GM10266 (cell line): ENCODE measurements around the gene CARD19.

Source experiments
- DNase-seq: peaks from one replicate; pipeline ENCODE4 v3.0.0; 2012; ENCODE audit errors: extremely low spot score
- TF ChIP-seq, protein P1 (sequence below): IDR thresholded peaks from 2 replicates; pipeline ENCODE4 v1.5.1; 2012; ENCODE audit warnings: mild to moderate bottlenecking, low read depth; ENCODE audit not compliant: control insufficient read depth, insufficient read depth; ENCODE audit errors: missing control alignments

Gene CARD19

DNA sequence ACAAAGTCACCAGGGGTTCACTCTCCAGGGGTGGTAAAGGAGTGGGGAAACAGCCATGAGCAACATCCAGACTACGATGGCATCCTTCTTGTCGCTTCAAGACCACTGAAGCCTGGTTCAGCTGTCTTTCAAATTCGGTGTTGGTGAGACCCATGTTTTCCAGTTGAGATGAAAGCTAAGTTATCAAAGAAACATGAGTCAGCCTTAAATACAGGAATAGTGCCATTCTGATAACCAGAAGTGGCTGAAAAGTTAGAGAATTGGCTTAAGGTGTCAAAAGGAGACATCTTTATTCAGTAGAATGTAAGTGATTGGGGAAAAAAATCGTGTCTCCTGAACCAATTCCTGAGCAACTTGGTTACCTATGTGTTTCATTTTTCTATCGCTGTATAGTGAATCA, 7.0 kb upstream of the CARD19 start:
- TF ChIP-seq, protein P1, sequence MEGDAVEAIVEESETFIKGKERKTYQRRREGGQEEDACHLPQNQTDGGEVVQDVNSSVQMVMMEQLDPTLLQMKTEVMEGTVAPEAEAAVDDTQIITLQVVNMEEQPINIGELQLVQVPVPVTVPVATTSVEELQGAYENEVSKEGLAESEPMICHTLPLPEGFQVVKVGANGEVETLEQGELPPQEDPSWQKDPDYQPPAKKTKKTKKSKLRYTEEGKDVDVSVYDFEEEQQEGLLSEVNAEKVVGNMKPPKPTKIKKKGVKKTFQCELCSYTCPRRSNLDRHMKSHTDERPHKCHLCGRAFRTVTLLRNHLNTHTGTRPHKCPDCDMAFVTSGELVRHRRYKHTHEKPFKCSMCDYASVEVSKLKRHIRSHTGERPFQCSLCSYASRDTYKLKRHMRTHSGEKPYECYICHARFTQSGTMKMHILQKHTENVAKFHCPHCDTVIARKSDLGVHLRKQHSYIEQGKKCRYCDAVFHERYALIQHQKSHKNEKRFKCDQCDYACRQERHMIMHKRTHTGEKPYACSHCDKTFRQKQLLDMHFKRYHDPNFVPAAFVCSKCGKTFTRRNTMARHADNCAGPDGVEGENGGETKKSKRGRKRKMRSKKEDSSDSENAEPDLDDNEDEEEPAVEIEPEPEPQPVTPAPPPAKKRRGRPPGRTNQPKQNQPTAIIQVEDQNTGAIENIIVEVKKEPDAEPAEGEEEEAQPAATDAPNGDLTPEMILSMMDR, result no peak
- no peak for DNase-seq

DNA sequence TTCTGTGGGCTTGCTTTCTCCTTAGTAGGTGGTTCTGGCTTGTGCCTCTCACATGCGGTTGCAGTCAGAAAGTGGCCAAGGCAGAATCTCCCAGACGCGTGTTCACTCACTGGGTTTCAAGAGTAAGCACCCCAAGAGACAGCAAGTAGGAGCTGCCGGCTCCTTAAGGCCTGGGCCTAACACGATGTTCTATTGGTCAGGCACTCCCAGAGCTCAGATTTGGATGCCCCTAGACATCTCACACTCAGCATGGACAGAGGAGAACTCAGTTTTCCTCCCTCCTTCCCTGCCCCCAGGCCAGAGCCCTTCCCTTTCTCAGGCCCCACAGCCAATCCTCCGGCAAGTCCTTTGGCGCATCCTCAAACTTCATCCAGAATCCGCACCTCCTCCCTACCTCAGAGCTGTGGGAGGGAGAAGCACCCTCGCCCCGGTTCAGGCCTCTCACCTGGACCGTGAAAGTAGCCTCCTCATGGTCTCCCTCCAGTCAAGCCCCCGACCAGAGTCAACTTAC, 6.5 kb upstream of the CARD19 start:
- no peak for DNase-seq
- TF ChIP-seq, protein P1, result no peak

DNA sequence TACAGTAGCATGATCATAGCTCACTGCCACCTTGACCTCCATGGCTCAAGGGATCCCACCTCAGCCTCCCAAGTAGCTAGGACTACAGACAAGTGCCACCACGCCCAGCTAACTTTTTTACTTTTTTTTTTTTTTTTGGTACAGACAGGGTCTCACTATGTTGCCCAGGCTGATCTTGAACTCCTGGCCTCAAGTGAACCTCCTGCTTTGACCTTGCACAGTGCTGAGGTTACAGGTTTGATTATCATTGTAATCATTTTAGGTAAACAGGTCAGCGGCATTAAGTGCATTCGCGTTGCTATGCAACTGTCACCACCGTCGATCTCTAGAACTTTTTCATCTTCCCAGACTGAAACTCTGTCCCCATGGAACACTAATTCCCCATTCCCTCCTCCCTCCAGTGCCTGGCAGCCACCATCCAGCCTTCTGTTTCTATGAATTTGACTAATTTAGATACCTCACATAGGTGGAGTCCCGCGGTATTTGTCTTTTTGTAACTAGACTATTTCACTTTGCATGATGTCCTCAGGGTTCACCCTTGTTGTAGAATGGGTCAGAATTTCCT, 5.8 kb upstream of the CARD19 start:
- TF ChIP-seq, protein P1, result no peak

DNA sequence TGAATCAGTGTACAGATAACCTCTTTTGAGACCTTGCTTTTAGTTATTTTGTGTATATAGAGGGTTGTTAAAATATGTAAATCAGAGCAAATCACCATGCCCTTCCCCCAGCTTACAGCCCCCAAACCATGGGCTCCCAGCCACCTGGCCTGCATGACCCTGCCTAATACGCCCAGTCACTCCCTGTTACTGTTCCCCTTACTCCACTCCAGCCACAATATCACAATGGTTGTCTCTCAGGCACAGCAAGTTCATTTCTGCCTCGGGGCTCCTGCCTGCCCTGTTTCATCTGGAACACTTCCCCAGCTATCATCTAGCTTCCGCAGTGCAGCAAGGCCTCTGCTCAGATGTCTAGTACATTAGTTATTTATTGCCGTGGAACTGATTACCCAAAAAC, 5.0 kb upstream of the CARD19 start:
- TF ChIP-seq, protein P1, result no peak
- DNase-seq, result no peak

More for the DNA sequence above, 5.8 kb upstream of the CARD19 start:
- DNase-seq, result no peak

DNA sequence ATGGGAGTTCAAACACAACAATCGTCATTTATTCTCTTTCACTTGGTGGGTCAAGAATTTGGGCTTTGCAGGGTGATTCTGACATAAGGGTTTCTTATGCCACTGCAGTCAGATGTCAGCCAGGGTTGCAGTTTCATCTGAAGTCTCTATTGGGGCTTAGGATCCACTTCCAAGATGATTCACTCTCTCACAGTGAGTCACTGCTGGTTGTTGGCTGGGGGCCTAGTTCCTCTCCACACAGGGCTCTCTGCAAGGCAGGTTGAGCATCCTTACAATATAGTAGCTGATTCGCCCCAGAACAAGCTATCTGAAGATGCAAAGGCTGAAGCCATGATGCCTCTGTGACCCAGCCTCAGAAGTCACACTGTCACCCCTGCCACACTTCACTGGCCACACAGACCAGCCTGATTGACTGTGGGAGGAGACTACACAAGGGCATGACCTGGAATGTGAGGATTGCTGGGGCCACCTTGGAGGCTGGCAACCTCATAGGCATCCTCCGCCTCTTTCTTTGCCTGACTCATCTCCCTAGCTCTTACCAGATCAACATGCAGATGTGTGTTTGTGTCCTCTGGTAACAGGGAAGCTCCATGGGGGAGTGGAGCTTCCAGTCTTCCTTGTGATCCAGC, 4.5 kb upstream of the CARD19 start:
- TF ChIP-seq, protein P1, result no peak
- no peak for DNase-seq

DNA sequence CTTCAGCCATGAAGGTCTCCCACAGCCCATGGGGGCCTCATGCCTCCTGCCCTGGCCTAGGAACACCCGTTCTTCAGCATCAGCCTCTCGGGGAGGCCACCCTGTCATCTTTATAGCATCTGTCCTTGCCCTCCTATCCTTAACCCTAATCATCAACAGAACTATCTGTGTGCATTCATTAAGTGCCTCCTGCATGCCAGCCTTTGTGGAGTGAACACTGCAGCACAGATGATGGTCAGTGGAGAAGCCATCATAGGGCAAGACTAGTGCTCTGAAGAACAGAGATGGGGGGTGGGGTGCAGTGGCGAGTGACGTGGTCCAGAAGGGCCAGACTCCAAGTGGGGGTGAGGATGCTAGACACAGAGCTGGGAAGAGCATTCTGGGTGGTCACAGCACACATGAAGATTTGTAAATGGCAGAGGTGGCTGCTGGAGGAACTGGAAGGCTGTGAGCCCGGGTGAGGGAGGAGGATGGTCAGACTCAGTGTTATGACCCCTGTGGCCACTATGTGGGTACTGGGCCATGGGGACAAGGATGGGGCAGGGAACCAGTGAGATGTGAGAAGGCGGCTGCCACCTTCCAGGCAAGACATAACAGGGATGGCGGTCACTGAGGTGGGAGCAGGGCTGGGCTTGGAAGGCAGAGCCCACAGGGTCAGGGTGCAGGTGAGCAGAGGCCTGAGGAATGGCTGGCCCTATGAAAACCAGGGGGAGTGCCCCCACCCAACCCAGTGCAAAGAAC, 3.6 kb upstream of the CARD19 start:
- no peak for DNase-seq
- TF ChIP-seq, protein P1, result no peak
